ENCODE data around the gene PAPOLG. TPM values are rescaled to one million over a fixed set of nuclear protein-coding genes. Genes with fewer than 3 reads are reported as not detected.

PAPOLG gene
- total and polyA plus RNA-seq, 2 of the 13 experiments (the other 11 are each of a cell fraction or from before 2014, with no cell fraction given) = 10.1 to 10.4 TPM

GRCh38 chr2:60756097-60757087 is at the start of gene PAPOLG (continued):
- TF ChIP-seq ZNF512B (CRISPR knock-in tag; IDR thresholded peaks at IDR 0.05; ENCODE audit: borderline replicate concordance) (0 out of 2 replicates have a peak, but pooled peaks have one; percentile 30), RORA (CRISPR knock-in tag; IDR thresholded peaks at IDR 0.05) (no peak), ZNF530 (CRISPR knock-in tag; IDR thresholded peaks at IDR 0.05; ENCODE audit: low read depth) (no peak), ZNF781 (CRISPR knock-in tag; IDR thresholded peaks at IDR 0.05; ENCODE audit: borderline replicate concordance, not compliant biosample characterization) (peak; percentile 61), ZBTB10 (CRISPR knock-in tag; IDR thresholded peaks at IDR 0.05; ENCODE audit: borderline replicate concordance) (no peak), TCF12 (IDR thresholded peaks at IDR 0.05) (no peak), TCF12 (CRISPR knock-in tag; IDR thresholded peaks at IDR 0.05) (no peak), ZNF619 (CRISPR knock-in tag; IDR thresholded peaks at IDR 0.05) (0 out of 2 replicates have a peak, but pooled peaks have one; percentile 66), MTF1 (CRISPR knock-in tag; IDR thresholded peaks at IDR 0.05) (no peak), RBM22 (optimal IDR thresholded peaks at IDR 0.05; ENCODE audit: low read length) (no peak), CAMTA2 (CRISPR knock-in tag; IDR thresholded peaks at IDR 0.05; ENCODE audit: borderline replicate concordance) (0 out of 2 replicates have a peak, but pooled peaks have one; percentile 51), ZBTB25 (CRISPR knock-in tag; IDR thresholded peaks at IDR 0.05) (no peak), ZNF784 (CRISPR knock-in tag; IDR thresholded peaks at IDR 0.05; ENCODE audit: borderline replicate concordance) (peak; percentile 11; the same call in 1 of the 2 replicates), ZNF766 (CRISPR knock-in tag; IDR thresholded peaks at IDR 0.05; ENCODE audit: borderline replicate concordance) (peak; percentile 67; the same call in 1 of the 2 replicates)
- TF ChIP-seq, protein P1, sequence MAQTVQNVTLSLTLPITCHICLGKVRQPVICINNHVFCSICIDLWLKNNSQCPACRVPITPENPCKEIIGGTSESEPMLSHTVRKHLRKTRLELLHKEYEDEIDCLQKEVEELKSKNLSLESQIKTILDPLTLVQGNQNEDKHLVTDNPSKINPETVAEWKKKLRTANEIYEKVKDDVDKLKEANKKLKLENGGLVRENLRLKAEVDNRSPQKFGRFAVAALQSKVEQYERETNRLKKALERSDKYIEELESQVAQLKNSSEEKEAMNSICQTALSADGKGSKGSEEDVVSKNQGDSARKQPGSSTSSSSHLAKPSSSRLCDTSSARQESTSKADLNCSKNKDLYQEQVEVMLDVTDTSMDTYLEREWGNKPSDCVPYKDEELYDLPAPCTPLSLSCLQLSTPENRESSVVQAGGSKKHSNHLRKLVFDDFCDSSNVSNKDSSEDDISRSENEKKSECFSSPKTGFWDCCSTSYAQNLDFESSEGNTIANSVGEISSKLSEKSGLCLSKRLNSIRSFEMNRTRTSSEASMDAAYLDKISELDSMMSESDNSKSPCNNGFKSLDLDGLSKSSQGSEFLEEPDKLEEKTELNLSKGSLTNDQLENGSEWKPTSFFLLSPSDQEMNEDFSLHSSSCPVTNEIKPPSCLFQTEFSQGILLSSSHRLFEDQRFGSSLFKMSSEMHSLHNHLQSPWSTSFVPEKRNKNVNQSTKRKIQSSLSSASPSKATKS (CRISPR knock-in tag; IDR thresholded peaks at IDR 0.05) = no peak
- TF ChIP-seq, protein P2, sequence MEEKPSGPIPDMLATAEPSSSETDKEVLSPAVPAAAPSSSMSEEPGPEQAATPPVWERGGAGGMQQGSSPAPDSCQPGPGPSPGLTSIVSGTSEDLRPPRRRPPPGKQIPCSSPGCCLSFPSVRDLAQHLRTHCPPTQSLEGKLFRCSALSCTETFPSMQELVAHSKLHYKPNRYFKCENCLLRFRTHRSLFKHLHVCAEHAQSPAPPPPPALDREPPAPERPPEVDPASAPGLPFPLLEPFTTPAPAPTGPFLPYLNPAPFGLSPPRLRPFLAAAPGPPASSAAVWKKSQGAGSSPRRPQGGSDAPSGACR (CRISPR knock-in tag; IDR thresholded peaks at IDR 0.05) = peak; percentile 75; the same call in 1 of the 2 replicates

Measured in HepG2 (cell line).